Mesendoderm (in vitro differentiated cells): Measurements from ENCODE around the gene QRFP.

Experiments used
- DNase-seq: peaks from one replicate; pipeline ENCODE4 v3.0.0; 2013
- H2AK5ac ChIP-seq: 2 replicates; pipeline ENCODE4 v1.6.1; 2013; ENCODE audit warnings: low read length, inconsistent platforms
- H2BK120ac ChIP-seq: 2 replicates; pipeline ENCODE4 v1.6.1; 2013; ENCODE audit warnings: low read depth, mild to moderate bottlenecking, low read length, moderate library complexity, mixed read lengths
- H2BK15ac ChIP-seq: replicated peaks from 2 replicates; pipeline ENCODE4 v1.6.1; 2013; ENCODE audit warnings: low read depth, mild to moderate bottlenecking, moderate library complexity
- H2BK5ac ChIP-seq: 2 replicates; pipeline ENCODE4 v1.6.1; 2013; ENCODE audit warnings: low read length, inconsistent platforms
- H3K18ac ChIP-seq: 2 replicates; pipeline ENCODE4 v1.6.1; 2013; ENCODE audit warnings: mild to moderate bottlenecking, low read length, mixed read lengths
- H3K23ac ChIP-seq: one replicate; pipeline ENCODE4 v1.6.1; 2013; ENCODE audit warnings: low read length
- H3K27ac ChIP-seq: 2 replicates; pipeline ENCODE4 v1.5.1; 2013; ENCODE audit warnings: low read depth, mild to moderate bottlenecking, inconsistent platforms, low read length, moderate library complexity
- H3K27me3 ChIP-seq: 2 replicates; pipeline ENCODE4 v1.6.1; 2013; ENCODE audit warnings: low read length, control low read depth, mild to moderate bottlenecking, inconsistent platforms; ENCODE audit not compliant: insufficient read depth, poor library complexity
- H3K36me3 ChIP-seq: 2 replicates; pipeline ENCODE4 v1.6.1; 2013; ENCODE audit warnings: low read length, inconsistent platforms; ENCODE audit not compliant: control insufficient read depth, insufficient read depth
- H3K4ac ChIP-seq: one replicate; pipeline ENCODE4 v1.6.1; 2013; ENCODE audit warnings: low read depth, mild to moderate bottlenecking, low read length, moderate library complexity
- H3K4me1 ChIP-seq: 2 replicates; pipeline ENCODE4 v1.6.1; 2013; ENCODE audit warnings: low read depth, low read length, inconsistent platforms; ENCODE audit not compliant: control insufficient read depth
- H3K4me2 ChIP-seq: 2 replicates; pipeline ENCODE4 v1.6.1; 2013; ENCODE audit warnings: low read length
- H3K4me3 ChIP-seq: 2 replicates; pipeline ENCODE4 v1.5.1; 2013; ENCODE audit warnings: mild to moderate bottlenecking, low read length
- H3K56ac ChIP-seq: one replicate; pipeline ENCODE4 v1.6.1; 2013; ENCODE audit warnings: low read length
- H3K79me1 ChIP-seq: 2 replicates; pipeline ENCODE4 v1.6.1; 2013; ENCODE audit warnings: low read length, inconsistent platforms
- H3K79me2 ChIP-seq: 2 replicates; pipeline ENCODE4 v1.6.1; 2013; ENCODE audit warnings: mild to moderate bottlenecking, low read length; ENCODE audit not compliant: control insufficient read depth, insufficient read depth
- H3K9ac ChIP-seq: 2 replicates; pipeline ENCODE4 v1.6.1; 2013; ENCODE audit warnings: low read length, inconsistent platforms
- H4K5ac ChIP-seq: one replicate; pipeline ENCODE4 v1.6.1; 2013; ENCODE audit warnings: low read length
- H4K8ac ChIP-seq: one replicate; pipeline ENCODE4 v1.6.1; 2013; ENCODE audit warnings: low read depth, mild to moderate bottlenecking, control low read depth, low read length, moderate library complexity
- WGBS: extraction: QIAGEN DNeasy Blood & Tissue Kit; methylation state at CpG from one replicate; pipeline ENCODE4 v1.1.7; 2013; ENCODE audit warnings: low lambda C conversion rate, missing lambda C conversion rate; ENCODE audit not compliant: insufficient coverage; ENCODE audit errors: extremely low coverage; 5-methylcytosine and 5-hydroxymethylcytosine counted together

The QRFP gene

DNA sequence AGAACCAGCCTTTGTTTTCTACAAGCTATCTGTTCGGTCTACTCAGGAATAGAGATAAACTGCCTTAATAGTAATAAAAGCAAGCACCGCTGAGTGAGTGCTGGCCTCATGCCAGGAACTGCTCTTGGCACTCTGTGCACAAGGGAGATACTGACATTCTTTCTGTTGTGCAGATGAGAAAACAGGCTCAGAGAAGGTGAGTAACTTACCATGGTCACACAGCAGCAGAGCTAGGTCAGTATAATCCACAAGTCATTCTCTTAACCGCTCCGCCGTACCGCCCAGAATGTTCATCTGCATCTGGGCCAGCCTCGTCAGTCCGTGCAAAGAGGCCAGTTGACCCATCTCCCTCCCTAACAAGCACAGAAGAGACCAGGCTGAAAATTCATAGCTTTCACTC, 27.4 kb downstream of the QRFP start:
- no peak overlapping the region for H2BK120ac ChIP-seq

DNA sequence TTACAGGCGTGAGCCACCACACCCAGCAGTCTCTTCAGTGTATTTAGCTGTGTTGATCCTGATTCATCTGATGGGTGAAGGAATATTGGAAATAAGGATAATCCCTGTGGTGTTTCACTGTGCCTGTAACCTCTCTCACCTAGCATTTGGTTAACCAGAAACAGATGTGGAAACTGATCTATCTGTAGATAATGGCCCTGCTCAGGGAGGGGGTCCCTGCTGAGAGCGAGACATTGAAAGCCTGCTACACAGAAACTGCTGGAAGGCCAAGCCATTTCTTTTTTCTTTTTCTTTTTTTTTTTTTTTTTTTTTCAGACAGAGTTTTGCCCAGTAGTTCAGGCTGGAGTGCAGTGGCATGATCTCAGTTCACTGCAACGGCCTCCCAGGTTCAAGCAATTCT, 28.4 kb downstream of the QRFP start:
- H3K27ac ChIP-seq, result no peak overlapping the region
- no peak overlapping the region for H4K8ac ChIP-seq
- H2BK120ac ChIP-seq, result no peak overlapping the region
- WGBS, result no CpG with 5 or more reads among the region's 3 CpGs
- H3K4me3 ChIP-seq, result no peak overlapping the region
- no peak overlapping the region for H3K9ac ChIP-seq
- no peak overlapping the region for H3K23ac ChIP-seq
- DNase-seq, result peak; percentile 82
- no peak overlapping the region for H3K18ac ChIP-seq
- no peak overlapping the region for H3K56ac ChIP-seq
- H2BK15ac ChIP-seq, result no peak overlapping the region
- H3K4me2 ChIP-seq, result no peak overlapping the region
- H2AK5ac ChIP-seq, result no peak overlapping the region
- H3K79me2 ChIP-seq, result peaks cover 9% of the 10 kb centered on the region
- no peaks in the 10 kb centered on the region for H3K27me3 ChIP-seq
- no peak overlapping the region for H4K5ac ChIP-seq
- H3K4ac ChIP-seq, result no peak overlapping the region
- H3K36me3 ChIP-seq, result peaks cover 3% of the 10 kb centered on the region
- no peak overlapping the region for H2BK5ac ChIP-seq
- H3K4me1 ChIP-seq, result no peaks in the 10 kb centered on the region
- peaks cover 19% of the 10 kb centered on the region for H3K79me1 ChIP-seq

More for the DNA sequence above, 27.4 kb downstream of the QRFP start:
- no peak overlapping the region for H4K8ac ChIP-seq
- DNase-seq, result no peak
- no CpG with 5 or more reads among the region's 8 CpGs for WGBS
- H3K4me3 ChIP-seq, result no peak overlapping the region
- H3K27me3 ChIP-seq, result no peaks in the 10 kb centered on the region
- H2AK5ac ChIP-seq, result no peak overlapping the region
- H2BK5ac ChIP-seq, result no peak overlapping the region
- peaks cover 9% of the 10 kb centered on the region for H3K79me2 ChIP-seq
- H3K9ac ChIP-seq, result no peak overlapping the region
- H3K36me3 ChIP-seq, result peaks cover 6% of the 10 kb centered on the region
- H2BK15ac ChIP-seq, result no peak overlapping the region
- H3K4ac ChIP-seq, result no peak overlapping the region
- H4K5ac ChIP-seq, result no peak overlapping the region
- H3K18ac ChIP-seq, result no peak overlapping the region
- no peak overlapping the region for H3K4me2 ChIP-seq
- H3K56ac ChIP-seq, result no peak overlapping the region
- H3K79me1 ChIP-seq, result peaks cover 17% of the 10 kb centered on the region
- H3K23ac ChIP-seq, result no peak overlapping the region
- H3K4me1 ChIP-seq, result no peaks in the 10 kb centered on the region
- no peak overlapping the region for H3K27ac ChIP-seq

DNA sequence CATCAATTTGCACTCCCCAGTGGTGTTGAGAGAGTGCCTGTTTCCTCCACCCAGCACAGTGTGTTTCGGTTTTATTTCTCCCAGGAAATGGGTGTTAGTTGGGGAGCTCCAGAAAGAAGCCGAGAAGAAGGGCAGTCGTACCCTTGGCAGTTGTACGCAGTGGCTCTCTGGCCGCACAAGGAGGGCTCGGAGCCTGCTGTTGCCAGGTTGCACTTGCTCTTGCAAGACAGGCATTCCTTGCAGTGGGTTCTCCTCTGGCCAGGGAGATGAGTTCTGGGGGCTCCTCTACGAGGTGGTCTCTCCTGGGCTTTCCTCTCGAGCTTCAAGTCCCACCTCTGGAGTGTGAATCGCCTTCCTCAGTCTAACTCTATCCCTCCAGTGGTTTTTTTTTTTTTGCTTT, 29.1 kb downstream of the QRFP start:
- Histone ChIP-seq H4K5ac (no peak overlapping the region), H3K23ac (no peak overlapping the region), H3K36me3 (peaks cover 4% of the 10 kb centered on the region), H3K27ac (no peak overlapping the region), H3K79me1 (peaks cover 21% of the 10 kb centered on the region), H2AK5ac (no peak overlapping the region), H3K79me2 (peaks cover 9% of the 10 kb centered on the region), H2BK5ac (no peak overlapping the region), H2BK15ac (no peak overlapping the region), H2BK120ac (no peak overlapping the region), H3K56ac (no peak overlapping the region), H3K9ac (no peak overlapping the region), H3K18ac (no peak overlapping the region), H3K4ac (no peak overlapping the region), H3K4me3 (no peak overlapping the region), H4K8ac (no peak overlapping the region), H3K4me1 (no peaks in the 10 kb centered on the region), H3K4me2 (no peak overlapping the region), H3K27me3 (no peaks in the 10 kb centered on the region)
- no CpG with 5 or more reads among the region's 9 CpGs for WGBS
- DNase-seq, result no peak

DNA sequence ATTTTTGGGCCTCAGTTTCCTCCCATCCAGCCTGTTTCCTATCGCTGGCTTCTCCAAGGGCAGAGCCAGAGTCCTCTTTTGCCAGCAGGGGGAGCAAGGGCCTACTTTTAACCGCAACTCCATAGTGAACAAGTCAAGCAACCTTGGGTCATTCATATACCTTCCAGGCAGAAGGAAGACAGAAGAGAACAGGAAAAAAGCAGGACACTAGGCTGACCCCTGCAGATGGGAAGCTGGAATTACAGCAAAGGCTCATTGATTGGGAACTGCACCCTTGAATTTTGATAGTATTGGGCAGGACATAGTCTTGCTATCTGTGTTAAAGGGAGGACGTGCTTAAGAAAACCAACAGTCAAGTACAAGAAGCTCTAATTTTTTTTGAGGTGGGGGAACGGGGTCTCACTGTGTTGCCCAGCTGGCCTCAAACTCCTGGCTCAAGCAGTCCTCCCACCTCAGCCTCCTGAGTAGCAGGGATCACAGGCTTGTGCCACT, 30.1 kb downstream of the QRFP start:
- no peak overlapping the region for H4K8ac ChIP-seq
- no peak overlapping the region for H3K23ac ChIP-seq
- peak; percentile 98 for DNase-seq
- WGBS, result no CpG with 5 or more reads among the region's 4 CpGs
- peaks cover 21% of the 10 kb centered on the region for H3K79me1 ChIP-seq
- H3K27ac ChIP-seq, result no peak overlapping the region
- H2BK15ac ChIP-seq, result no peak overlapping the region
- no peaks in the 10 kb centered on the region for H3K4me1 ChIP-seq
- H3K4me3 ChIP-seq, result no peak overlapping the region
- H3K4me2 ChIP-seq, result no peak overlapping the region
- H2BK120ac ChIP-seq, result no peak overlapping the region
- H3K79me2 ChIP-seq, result peaks cover 10% of the 10 kb centered on the region
- no peak overlapping the region for H4K5ac ChIP-seq
- H3K56ac ChIP-seq, result no peak overlapping the region
- no peak overlapping the region for H3K18ac ChIP-seq
- H3K9ac ChIP-seq, result no peak overlapping the region
- H2BK5ac ChIP-seq, result no peak overlapping the region
- H3K4ac ChIP-seq, result no peak overlapping the region
- H2AK5ac ChIP-seq, result no peak overlapping the region
- peaks cover 3% of the 10 kb centered on the region for H3K36me3 ChIP-seq
- H3K27me3 ChIP-seq, result no peaks in the 10 kb centered on the region

DNA sequence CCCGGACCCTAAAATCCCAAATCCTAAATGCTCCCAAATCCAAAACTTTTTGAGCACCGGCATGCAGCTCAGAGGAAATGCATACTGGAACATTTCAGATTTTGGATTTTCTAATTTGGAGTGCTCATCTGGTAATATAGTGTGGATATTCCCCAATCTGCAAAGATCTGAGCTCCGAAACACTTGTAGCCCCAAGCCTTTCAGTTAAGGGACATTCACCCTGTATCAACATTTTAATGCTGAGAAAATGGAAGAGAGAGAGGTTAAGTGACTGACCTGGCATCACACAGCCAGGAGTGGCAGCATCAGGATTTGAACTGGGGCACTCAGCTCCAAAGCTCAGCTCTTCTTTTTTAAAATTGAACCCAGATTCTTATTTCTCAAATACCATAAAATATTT, 30.7 kb downstream of the QRFP start:
- Histone ChIP-seq H3K79me2 (peaks cover 12% of the 10 kb centered on the region), H3K9ac (no peak overlapping the region), H3K27ac (no peak overlapping the region), H3K4me2 (no peak overlapping the region), H3K4me1 (no peaks in the 10 kb centered on the region), H3K4me3 (no peak overlapping the region), H2BK15ac (no peak overlapping the region), H3K18ac (no peak overlapping the region), H4K8ac (no peak overlapping the region), H3K36me3 (peaks cover 3% of the 10 kb centered on the region), H3K23ac (no peak overlapping the region), H2BK5ac (no peak overlapping the region), H2AK5ac (no peak overlapping the region), H4K5ac (no peak overlapping the region), H3K79me1 (peaks cover 19% of the 10 kb centered on the region), H2BK120ac (no peak overlapping the region), H3K4ac (no peak overlapping the region), H3K56ac (no peak overlapping the region), H3K27me3 (no peaks in the 10 kb centered on the region)
- WGBS, result no CpG with 5 or more reads among the region's 3 CpGs
- DNase-seq, result no peak

DNA sequence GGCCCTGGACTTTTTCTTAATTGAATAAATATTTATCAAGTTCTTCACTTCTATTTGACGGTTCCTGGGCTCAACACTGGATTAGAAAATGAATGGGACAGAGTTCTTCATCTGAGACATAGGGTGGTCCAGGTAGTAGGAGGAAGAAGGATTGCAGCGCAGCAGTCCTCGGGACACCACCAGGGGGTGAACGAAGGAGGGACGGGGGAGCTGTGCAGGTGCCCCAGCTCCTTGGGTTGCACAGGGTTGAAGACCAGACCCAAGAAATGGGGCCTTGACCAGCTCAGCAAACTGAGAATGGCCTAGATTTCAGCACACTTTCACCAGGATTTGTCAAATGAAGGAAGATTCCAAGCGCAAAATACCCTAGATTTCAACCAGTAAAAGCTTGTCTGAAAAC, 32.1 kb downstream of the QRFP start:
- Histone ChIP-seq H3K23ac (no peak overlapping the region), H2BK5ac (no peak overlapping the region), H3K4me1 (no peaks in the 10 kb centered on the region), H4K8ac (no peak overlapping the region), H3K4ac (no peak overlapping the region), H3K36me3 (peaks cover 4% of the 10 kb centered on the region), H3K4me2 (no peak overlapping the region), H2BK120ac (no peak overlapping the region), H3K79me1 (peaks cover 26% of the 10 kb centered on the region), H2AK5ac (no peak overlapping the region), H3K18ac (no peak overlapping the region), H4K5ac (no peak overlapping the region), H3K27me3 (no peaks in the 10 kb centered on the region), H3K9ac (no peak overlapping the region), H3K27ac (no peak overlapping the region), H3K4me3 (no peak overlapping the region), H3K79me2 (peaks cover 17% of the 10 kb centered on the region), H3K56ac (no peak overlapping the region), H2BK15ac (no peak overlapping the region)
- WGBS, result no CpG with 5 or more reads among the region's 6 CpGs
- DNase-seq, result no peak
